Omental fat pad (tissue), 4 donors: Measurements from ENCODE around the gene CHD2. TPM values are rescaled to one million over a fixed set of nuclear protein-coding genes. Genes with fewer than 3 reads are reported as not detected.

ENCODE experiments used
- ATAC-seq: fragments of 150-250 bp; one replicate; pipeline ENCODE4 v1.9.1; 2016; ENCODE audit warnings: mild to moderate bottlenecking, moderate library complexity; ENCODE audit not compliant: low FRiP score
- DNase-seq: peaks from one replicate; pipeline ENCODE4 v3.0.0-alpha.2; 2019; ENCODE audit warnings: low spot score
- CTCF ChIP-seq, 3 donors: fragments of 450-650 bp; IDR thresholded peaks; one replicate each; pipeline ENCODE4 v1.5.1; 2016 to 2017; ENCODE audit warnings: antibody characterized with exemption in 3 of 3, mild to moderate bottlenecking in 3 of 3, moderate library complexity in 2 of 3
- total RNA-seq, 4 donors: library from RNA; depleted of rRNA; stranded (reverse); fragments of >200 nt; gene quantifications; one replicate each; pipeline ENCODE4 v1.1.0, GENCODE V29; 2016

Gene CHD2
- total RNA-seq, 4 donors from 2014 or later = 77.7 to 140 (median 134) TPM

- TF ChIP-seq CTCF (IDR thresholded peaks at IDR 0.05) = no peak
- DNase-seq = no peak
- no peak for ATAC-seq
Observed at GRCh38 chr15:92951800-92952457, 51.8 kb downstream of the CHD2 start.

- no peak for ATAC-seq
- TF ChIP-seq CTCF (IDR thresholded peaks at IDR 0.05) = no peak
- no peak for DNase-seq
Observed at GRCh38 chr15:92952458-92952850, 52.3 kb downstream of the CHD2 start.

GRCh38 chr15:92953566-92953965 is 53.4 kb downstream of the CHD2 start:
- TF ChIP-seq CTCF (IDR thresholded peaks at IDR 0.05) = no peak
- ATAC-seq (no peak), DNase-seq (no peak)

- TF ChIP-seq CTCF (IDR thresholded peaks at IDR 0.05) = no peak
- DNase-seq = no peak
- no peak for ATAC-seq
Observed at GRCh38 chr15:92954002-92954401, 53.9 kb downstream of the CHD2 start.

GRCh38 chr15:92954578-92954977 is 54.5 kb downstream of the CHD2 start:
- ATAC-seq = no peak
- no peak for TF ChIP-seq CTCF (IDR thresholded peaks at IDR 0.05)
- no peak for DNase-seq

- ATAC-seq (no peak), DNase-seq (no peak)
- no peak for TF ChIP-seq CTCF (IDR thresholded peaks at IDR 0.05)
Observed at GRCh38 chr15:92955706-92956105, 55.6 kb downstream of the CHD2 start.

GRCh38 chr15:92958105-92958504 is 58.0 kb downstream of the CHD2 start:
- TF ChIP-seq CTCF (IDR thresholded peaks at IDR 0.05) = no peak
- DNase-seq (no peak), ATAC-seq (no peak)
